Right atrium auricular region (tissue), 2 donors: ENCODE results near the gene KRTCAP2. TPM values are rescaled to one million over a fixed set of nuclear protein-coding genes. Genes with fewer than 3 reads are reported as not detected.

ENCODE experiments used
- DNase-seq: peaks from one replicate; pipeline ENCODE4 v3.0.0-alpha.2; 2019; ENCODE audit warnings: low spot score
- H3K27ac ChIP-seq, 2 donors: fragments of 200-600 bp; sonication (generic); 1 replicate in 1 of 2; 2 replicates in 1 of 2; pipeline ENCODE4 v1.5.1; 2016 to 2019
- H3K27me3 ChIP-seq, 2 donors: fragments of 200-600 bp; sonication (generic); one replicate each; pipeline versions ENCODE4 v1.5.1 to v1.6.0; 2017 to 2019
- H3K36me3 ChIP-seq: fragments of 200-600 bp; sonication (generic); one replicate; pipeline ENCODE4 v1.5.1; 2016
- H3K4me1 ChIP-seq, 2 donors: fragments of 200-600 bp; sonication (generic); one replicate each; pipeline versions ENCODE4 v1.5.1 to v1.6.0; 2017 to 2019
- H3K4me3 ChIP-seq, 2 donors: fragments of 200-600 bp; sonication (generic); 1 replicate in 1 of 2; 2 replicates in 1 of 2; pipeline ENCODE4 v1.5.1; 2017 to 2019; ENCODE audit warnings: mild to moderate bottlenecking in 1 of 2, moderate library complexity in 1 of 2
- H3K9me3 ChIP-seq, 2 donors: fragments of 200-600 bp; sonication (generic); one replicate each; pipeline ENCODE4 v1.5.1; 2019
- CTCF ChIP-seq, 2 donors: fragments of 200-600 bp; sonication (generic); IDR thresholded peaks; one replicate each; pipeline ENCODE4 v1.5.1; 2019; ENCODE audit warnings: antibody characterized with exemption in 2 of 2
- microRNA counts, 2 donors: library from miRNA; unstranded; fragments of <30 nt; microRNA quantifications; one replicate each; lab custom pipeline; 2016 to 2017
- total RNA-seq, 2 donors: library from RNA; depleted of rRNA; stranded (reverse); fragments of >200 nt; gene quantifications; one replicate each; pipeline ENCODE4 v1.1.0, GENCODE V29; 2016

KRTCAP2 gene
- total RNA-seq, 2 donors from 2014 or later, result 124 to 147 TPM

- Histone ChIP-seq H3K9me3 (no peaks in the 10 kb centered on the region), H3K4me1 (peaks cover 0 to 46% of the 10 kb centered on the region in 2 donors), H3K27me3 (no peaks in the 10 kb centered on the region), H3K4me3 (no peak overlapping the region), H3K36me3 (no peaks in the 10 kb centered on the region), H3K27ac (no peak overlapping the region)
- no peak for DNase-seq
- TF ChIP-seq CTCF (IDR thresholded peaks at IDR 0.05), result no peak
These were observed 48.3 kb downstream of the KRTCAP2 start for GRCh38 chr1:155124503-155125463.

- Histone ChIP-seq H3K9me3 (no peaks in the 10 kb centered on the region), H3K27me3 (no peaks in the 10 kb centered on the region), H3K36me3 (no peaks in the 10 kb centered on the region), H3K4me3 (no peak overlapping the region), H3K4me1 (peaks cover 0 to 36% of the 10 kb centered on the region in 2 donors), H3K27ac (peak overlapping the region in 1 of 2 donors; percentile 1)
- TF ChIP-seq CTCF (IDR thresholded peaks at IDR 0.05), result no peak
- no peak for DNase-seq
These were observed 49.3 kb downstream of the KRTCAP2 start for GRCh38 chr1:155123801-155124200.

GRCh38 chr1:155122308-155122707, 50.8 kb downstream of the KRTCAP2 start:
- Histone ChIP-seq H3K36me3 (no peaks in the 10 kb centered on the region), H3K27ac (no peak overlapping the region), H3K4me3 (no peak overlapping the region), H3K4me1 (peaks cover 0 to 26% of the 10 kb centered on the region in 2 donors), H3K9me3 (no peaks in the 10 kb centered on the region), H3K27me3 (no peaks in the 10 kb centered on the region)
- TF ChIP-seq CTCF (IDR thresholded peaks at IDR 0.05), result no peak
- DNase-seq, result no peak

- no peaks in the 10 kb centered on the region for H3K9me3 ChIP-seq
- H3K36me3 ChIP-seq, result no peaks in the 10 kb centered on the region
- DNase-seq, result no peak
- H3K27ac ChIP-seq, result no peak overlapping the region
- H3K27me3 ChIP-seq, result no peaks in the 10 kb centered on the region
- peaks cover 0 to 15% of the 10 kb centered on the region in 2 donors for H3K4me1 ChIP-seq
- H3K4me3 ChIP-seq, result no peak overlapping the region
- TF ChIP-seq CTCF (IDR thresholded peaks at IDR 0.05), result no peak
These were observed 51.9 kb downstream of the KRTCAP2 start for GRCh38 chr1:155121249-155121648.

GRCh38 chr1:155120253-155120652, 52.9 kb downstream of the KRTCAP2 start:
- TF ChIP-seq CTCF (IDR thresholded peaks at IDR 0.05), result no peak
- H3K27ac ChIP-seq, result no peak overlapping the region
- no peaks in the 10 kb centered on the region for H3K27me3 ChIP-seq
- DNase-seq, result no peak
- peaks cover 0 to 6% of the 10 kb centered on the region in 2 donors for H3K4me1 ChIP-seq
- no peak overlapping the region for H3K4me3 ChIP-seq
- H3K9me3 ChIP-seq, result no peaks in the 10 kb centered on the region
- no peaks in the 10 kb centered on the region for H3K36me3 ChIP-seq

MicroRNAs encoded within 50 kb of the gene (microRNA counts, 767-probe panel; counts per million panel counts)
- microRNA hsa-miR-92b-3p (lab: Ali Mortazavi, UCI), result 0 to 1,333 counts per million in 2 donors

Other genes with a start within 250 kb of the KRTCAP2 start
- gene PMVK, start 236.6 kb downstream of the KRTCAP2 start, total RNA-seq, result 10 to 100 TPM; 15.7 to 21.2 TPM
- 100 to 1,000 TPM in 1 of 2 donors, 10 to 100 TPM in 1; 81.4 to 101 TPM for gene PBXIP1, start 217.2 kb downstream of the KRTCAP2 start, total RNA-seq
- 10 to 100 TPM; 13.9 to 18.4 TPM for gene PYGO2, start 211.5 kb downstream of the KRTCAP2 start, total RNA-seq
- gene SHC1, start 202.6 kb downstream of the KRTCAP2 start, total RNA-seq, result 10 to 100 TPM; 69.5 to 80.5 TPM
- gene CKS1B, start 198.6 kb downstream of the KRTCAP2 start, total RNA-seq, result 10 to 100 TPM; 20.0 to 23.8 TPM
- gene FLAD1, start 190.0 kb downstream of the KRTCAP2 start, total RNA-seq, result 10 to 100 TPM; 19.5 to 24.8 TPM
- not detected for gene LENEP, start 179.7 kb downstream of the KRTCAP2 start, total RNA-seq
- 10 to 100 TPM; 30.3 to 53.4 TPM for gene ZBTB7B, start 170.5 kb downstream of the KRTCAP2 start, total RNA-seq
- not detected for gene DCST2, start 139.5 kb downstream of the KRTCAP2 start, total RNA-seq
- not detected for gene DCST1, start 139.5 kb downstream of the KRTCAP2 start, total RNA-seq
- 10 to 100 TPM; 64.6 to 96.7 TPM for gene ADAM15, start 122.0 kb downstream of the KRTCAP2 start, total RNA-seq
- gene EFNA4, start 109.6 kb downstream of the KRTCAP2 start, total RNA-seq, result 1 to 10 TPM; 2.2 to 3.5 TPM
- 1 to 10 TPM in 1 of 2 donors, not detected in 1; 3.2 TPM for gene EFNA3, start 94.5 kb downstream of the KRTCAP2 start, total RNA-seq
- 10 to 100 TPM; 24.8 to 41.4 TPM for gene EFNA1, start 45.4 kb downstream of the KRTCAP2 start, total RNA-seq
- 1 to 10 TPM; 3.7 to 10.0 TPM for gene SLC50A1, start 37.5 kb downstream of the KRTCAP2 start, total RNA-seq
- gene DPM3, start 32.8 kb downstream of the KRTCAP2 start, total RNA-seq, result 10 to 100 TPM; 46.5 to 47.8 TPM
- under 1 TPM in 1 of 2 donors, not detected in 1; 0.20 TPM for gene TRIM46, start 545 bp upstream of the KRTCAP2 start, total RNA-seq
- gene THBS3, start 34.6 kb upstream of the KRTCAP2 start, total RNA-seq, result 10 to 100 TPM; 10.9 to 11.2 TPM
- 10 to 100 TPM; 16.2 to 27.0 TPM for gene MTX1, start 35.4 kb upstream of the KRTCAP2 start, total RNA-seq
- gene ENTREP3, start 82.2 kb upstream of the KRTCAP2 start, total RNA-seq, result 10 to 100 TPM; 14.4 to 15.5 TPM
- gene SCAMP3, start 89.1 kb upstream of the KRTCAP2 start, total RNA-seq, result 10 to 100 TPM; 77.2 to 77.7 TPM
- 10 to 100 TPM in 1 of 2 donors, 1 to 10 TPM in 1; 9.8 to 16.4 TPM for gene CLK2, start 100.2 kb upstream of the KRTCAP2 start, total RNA-seq
- gene HCN3, start 104.2 kb upstream of the KRTCAP2 start, total RNA-seq, result under 1 TPM; 0.35 to 0.41 TPM
- not detected for gene PKLR, start 128.1 kb upstream of the KRTCAP2 start, total RNA-seq
- 10 to 100 TPM; 65.3 to 73.1 TPM for gene FDPS, start 135.6 kb upstream of the KRTCAP2 start, total RNA-seq
- gene RUSC1, start 147.6 kb upstream of the KRTCAP2 start, total RNA-seq, result 10 to 100 TPM; 20.2 to 23.9 TPM